Measurements from ENCODE around the gene MSH2.
"Not testable (repeated sequence)": the region's sequence is repeated elsewhere in the genome, so short reads cannot be mapped to it uniquely, and the experiment has no call there.

MSH2 gene

DNA sequence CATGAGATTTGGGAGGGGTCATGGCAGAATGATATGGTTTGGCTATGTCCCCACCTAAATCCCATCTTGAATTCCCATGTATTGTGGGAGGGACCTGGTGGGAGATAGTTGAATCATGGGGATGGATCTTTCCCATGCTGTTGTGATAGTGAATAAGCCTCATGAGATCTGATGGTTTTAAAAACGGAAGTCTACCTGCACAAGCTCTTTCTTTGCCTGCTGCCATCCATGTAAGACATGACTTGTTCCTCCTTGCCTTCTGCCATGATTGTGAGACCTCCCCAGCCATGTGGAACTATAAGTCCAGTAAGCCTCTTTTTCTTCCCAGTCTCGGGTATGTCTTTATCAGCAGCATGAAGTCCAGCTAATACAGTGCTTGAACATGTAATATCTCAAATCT lies 5.0 kb downstream of the MSH2 start:
- not testable (repeated sequence) for DNase-seq (ENCODE audit: low spot score)

DNA sequence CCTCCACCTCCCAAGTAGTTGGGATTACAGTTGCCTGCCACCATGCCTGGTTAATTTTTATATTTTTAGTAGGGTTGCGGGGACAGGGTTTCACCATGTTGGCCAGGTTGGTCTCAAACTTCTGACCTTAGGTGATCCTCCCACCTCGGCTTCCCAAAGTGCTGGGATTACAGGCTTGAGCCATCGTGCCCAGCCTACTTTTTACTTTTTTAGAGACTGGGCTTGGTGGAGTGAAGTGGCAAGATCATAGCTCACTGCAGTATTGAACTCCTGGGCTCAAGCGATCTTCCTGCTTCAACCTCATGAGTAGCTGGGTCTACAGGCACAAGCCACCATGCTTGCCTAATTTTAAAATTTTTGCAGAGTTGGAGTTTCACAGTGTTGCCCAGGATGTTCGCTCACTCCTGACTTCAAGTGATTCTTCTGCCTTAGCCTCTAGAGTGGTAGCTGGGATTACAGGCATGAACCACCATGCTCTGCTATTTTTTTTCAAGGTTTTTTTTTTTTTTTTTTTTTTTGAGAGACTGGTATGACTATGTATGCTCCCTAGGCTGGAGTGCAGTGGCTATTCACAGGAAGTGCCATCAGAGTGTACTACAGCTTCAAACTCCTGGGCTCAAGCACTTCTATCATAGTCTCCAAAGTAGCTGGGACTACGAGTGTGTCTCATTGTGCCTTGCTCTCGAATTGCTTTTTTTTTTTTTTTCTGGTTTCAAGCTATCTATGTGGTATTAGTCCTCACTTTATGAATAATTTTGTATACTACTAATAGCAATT lies 11.9 kb downstream of the MSH2 start:
- no peak for DNase-seq (ENCODE audit: low spot score)

DNA sequence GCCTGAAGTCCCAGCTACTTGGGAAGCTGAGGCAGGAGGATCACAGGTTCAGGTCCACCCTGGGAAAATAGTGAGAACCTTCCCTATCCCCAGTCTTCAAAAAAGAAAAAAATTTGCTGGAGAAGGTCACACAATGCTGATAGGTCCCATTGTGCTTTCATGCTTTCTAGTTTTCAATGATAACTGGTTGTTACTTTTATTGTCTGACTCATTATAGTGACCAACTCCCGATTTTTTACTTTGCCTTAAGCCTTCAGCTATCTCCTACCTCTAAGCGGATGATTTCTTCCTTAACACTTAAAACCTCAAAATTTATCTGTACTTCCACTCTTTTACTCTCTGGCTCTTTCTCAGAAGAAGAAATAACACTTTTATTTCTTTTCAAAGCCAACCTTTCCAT lies 17.3 kb downstream of the MSH2 start:
- no peak for DNase-seq (ENCODE audit: low spot score)

DNA sequence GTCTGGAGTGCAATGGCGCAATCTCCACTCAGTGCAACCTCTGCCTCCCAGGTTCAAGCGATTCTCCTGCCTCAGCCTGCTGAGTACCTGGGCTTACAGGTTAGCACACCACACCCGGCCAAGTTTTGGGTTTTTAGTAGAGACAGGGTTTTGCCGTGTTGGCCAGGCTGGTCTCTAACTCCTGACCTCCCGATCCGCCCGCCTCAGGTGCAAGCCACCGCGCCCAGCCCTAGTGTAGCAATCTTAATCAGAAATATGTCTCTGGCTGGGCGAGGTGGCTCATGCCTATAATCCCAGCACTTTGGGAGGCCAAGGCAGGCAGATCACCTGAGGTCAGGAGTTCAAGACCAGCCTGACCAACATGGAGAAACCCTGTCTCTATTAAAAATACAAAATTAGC lies 17.7 kb downstream of the MSH2 start:
- DNase-seq (ENCODE audit: low spot score), result not testable (repeated sequence)

DNA sequence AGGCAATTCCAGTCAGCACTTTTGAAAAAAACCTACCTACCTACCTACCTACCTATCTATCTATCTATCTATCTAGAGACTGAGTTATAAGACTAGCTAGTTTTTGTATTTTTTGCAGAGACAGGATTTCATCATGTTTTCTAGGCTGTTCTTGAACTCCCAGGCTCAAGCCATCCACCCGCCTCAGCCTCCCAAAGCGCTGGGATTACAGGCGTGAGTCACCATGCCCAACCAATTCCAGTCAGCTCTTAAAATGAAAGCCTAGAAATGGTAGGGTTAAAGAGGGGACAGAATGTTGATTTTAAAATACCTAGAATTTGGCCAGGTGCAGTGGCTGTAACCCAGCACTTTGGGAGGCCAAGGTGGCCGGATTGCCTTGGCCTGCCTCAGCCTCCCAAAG lies 19.1 kb downstream of the MSH2 start:
- DNase-seq (ENCODE audit: low spot score), result no peak

DNA sequence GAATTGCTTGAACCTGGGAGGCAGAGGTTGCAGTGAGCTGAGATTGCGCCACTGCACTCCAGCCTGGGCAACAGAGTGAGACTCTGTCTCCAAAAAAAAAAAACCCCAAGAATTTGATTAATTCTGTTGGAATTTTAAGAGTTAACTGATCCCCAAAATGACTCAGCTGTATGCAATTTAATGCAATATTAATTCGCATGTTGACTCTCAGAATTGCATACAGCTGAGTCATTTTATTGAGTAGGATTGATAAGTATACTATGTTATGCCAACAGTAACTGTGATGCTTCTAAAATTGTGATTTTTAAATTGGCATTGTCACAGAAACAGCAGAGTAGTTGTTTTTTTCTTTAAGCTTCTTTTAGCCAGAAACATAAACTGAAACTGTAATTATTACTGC lies 19.6 kb downstream of the MSH2 start:
- no peak for DNase-seq (ENCODE audit: low spot score)

DNA sequence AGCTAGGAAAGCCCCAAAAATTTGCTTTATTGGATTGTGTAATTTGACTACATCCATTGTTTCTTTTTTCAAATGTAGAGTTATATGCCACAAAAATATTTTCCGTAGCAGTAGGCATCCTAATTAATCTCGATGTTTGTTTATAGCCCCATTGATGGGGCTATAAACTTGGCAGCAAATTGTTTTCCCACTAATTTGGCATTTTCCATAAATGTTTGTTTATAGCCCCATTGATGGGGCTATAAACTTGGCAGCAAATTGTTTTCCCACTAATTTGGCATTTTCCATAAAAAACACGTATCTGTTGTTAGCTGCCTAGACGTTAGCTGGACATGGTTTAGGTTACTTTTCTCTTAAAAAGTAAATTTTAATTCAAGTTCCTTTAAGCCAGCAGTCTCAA lies 23.8 kb downstream of the MSH2 start:
- no peak for DNase-seq (ENCODE audit: low spot score)

DNA sequence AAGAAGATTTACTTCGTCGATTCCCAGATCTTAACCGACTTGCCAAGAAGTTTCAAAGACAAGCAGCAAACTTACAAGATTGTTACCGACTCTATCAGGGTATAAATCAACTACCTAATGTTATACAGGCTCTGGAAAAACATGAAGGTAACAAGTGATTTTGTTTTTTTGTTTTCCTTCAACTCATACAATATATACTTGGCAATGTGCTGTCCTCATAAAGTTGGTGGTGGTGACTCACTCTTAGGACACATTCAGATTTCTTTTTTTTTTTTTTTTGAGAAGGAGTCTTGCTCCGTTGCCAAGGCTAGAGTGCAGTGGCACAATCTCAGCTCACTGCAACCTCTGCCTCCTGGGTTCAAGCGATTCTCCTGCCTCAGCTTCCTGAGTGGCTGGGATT lies 26.8 kb downstream of the MSH2 start:
- DNase-seq (ENCODE audit: low spot score), result no peak

DNA sequence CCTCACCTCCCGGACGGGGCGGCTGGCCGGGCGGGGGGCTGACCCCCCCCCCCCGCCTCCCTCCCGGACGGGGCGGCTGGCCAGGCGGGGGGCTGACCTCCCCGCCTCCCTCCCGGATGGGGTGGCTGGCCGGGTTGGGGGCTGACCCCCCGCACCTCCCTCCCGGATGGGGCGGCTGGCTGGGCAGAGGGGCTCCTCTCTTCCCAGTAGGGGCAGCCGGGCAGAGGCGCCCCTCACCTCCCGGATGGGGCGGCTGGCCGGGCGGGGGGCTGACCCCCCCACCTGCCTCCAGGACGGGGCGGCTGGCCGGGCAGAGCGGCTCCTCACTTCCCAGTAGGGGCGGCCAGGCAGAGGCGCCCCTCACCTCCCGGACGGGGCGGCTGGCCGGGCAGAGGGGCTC lies 30.1 kb downstream of the MSH2 start:
- DNase-seq (ENCODE audit: low spot score), result not testable (repeated sequence)

DNA sequence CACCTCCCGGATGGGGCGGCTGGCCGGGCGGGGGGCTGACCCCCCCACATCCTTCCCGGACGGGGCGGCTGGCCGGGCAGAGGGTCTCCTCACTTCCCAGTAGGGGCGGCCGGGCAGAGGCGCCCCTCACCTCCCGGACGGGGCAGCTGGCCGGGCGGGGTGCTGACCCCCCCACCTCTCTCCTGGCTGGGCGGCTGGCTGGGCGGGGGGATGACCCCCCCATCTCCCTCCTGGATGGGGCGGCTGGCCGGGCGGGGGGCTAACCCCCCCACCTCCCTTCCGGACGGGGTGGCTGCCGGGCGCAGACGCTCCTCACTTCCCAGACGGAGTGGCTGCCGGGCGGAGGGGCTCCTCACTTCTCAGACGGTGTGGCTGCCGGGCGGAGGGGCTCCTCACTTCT lies 30.5 kb downstream of the MSH2 start:
- not testable (repeated sequence) for DNase-seq (ENCODE audit: low spot score)

DNA sequence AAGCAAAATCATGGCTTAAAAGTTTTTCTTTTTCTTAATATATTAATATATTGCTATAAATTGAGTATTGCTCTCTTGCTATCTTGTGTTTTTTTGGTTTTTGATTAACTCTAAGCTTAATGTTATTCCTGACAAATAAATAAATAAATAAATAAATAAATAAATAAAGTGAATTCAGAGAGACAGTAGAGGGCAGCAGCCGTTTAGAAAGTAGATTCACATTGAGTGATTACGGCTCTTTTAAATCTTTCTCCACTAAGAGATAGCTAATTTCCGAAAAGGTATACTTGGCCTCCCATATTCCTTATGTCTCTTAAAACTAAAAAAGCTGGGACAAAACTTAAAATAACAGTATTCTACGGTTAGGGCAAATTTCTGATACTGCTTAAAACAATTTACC lies 34.3 kb downstream of the MSH2 start:
- peak; percentile 77 for DNase-seq (ENCODE audit: low spot score)

DNA sequence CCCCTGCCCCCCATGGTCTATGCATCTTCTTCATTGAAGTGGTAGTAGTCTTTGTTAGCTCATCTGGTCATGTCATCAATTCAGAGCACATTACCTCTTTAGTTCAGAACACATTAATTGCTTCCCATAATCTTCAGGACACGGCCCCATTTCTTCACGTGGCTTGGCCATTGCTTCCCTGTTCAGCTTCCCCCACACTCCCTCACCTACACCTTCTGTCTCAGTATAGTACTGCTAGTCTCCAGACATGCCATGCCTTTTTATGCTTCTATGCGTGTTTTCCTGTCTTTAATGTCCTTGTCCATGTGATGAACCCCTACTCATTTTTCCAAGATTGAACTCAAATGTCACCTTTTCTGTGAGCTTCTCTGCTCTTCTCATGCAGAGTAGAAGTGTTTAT lies 35.1 kb downstream of the MSH2 start:
- DNase-seq (ENCODE audit: low spot score), result no peak

DNA sequence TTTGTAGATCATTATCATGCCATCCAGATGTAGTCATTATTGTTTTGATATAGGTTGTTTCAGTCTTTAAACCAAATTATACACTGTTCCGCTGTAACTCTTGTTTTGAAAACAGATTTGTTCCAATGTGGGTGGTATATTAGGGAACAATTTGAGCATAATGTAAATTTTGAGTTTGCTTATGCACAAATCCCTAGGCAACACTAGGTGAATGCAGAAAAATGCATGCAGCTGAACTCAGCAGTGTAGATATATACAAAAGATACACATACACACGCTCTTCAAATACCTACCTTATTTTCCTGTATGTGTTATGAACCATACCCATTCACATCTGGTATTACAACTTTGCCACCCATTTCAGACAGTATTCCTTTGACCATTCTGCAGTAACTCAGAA lies 35.8 kb downstream of the MSH2 start:
- DNase-seq (ENCODE audit: low spot score), result no peak

DNA sequence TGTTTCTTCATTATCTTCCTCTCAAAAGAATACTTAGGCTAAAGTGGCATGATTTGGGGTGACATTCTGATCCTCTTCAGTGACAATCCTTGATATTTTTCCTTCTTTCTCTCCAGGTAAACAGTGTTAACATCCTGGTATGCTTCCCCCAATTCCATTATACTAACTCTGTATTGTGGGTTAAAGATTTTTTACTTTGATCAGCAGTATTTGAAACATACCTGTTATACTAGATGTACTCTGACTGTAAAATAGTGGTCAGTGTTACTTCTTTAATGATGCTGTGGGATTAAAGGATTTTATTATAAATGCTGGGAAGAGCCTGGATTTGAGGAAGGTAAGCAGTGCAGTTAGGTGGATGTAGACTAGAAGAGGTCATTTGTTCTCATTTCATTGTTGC lies 48.8 kb downstream of the MSH2 start:
- no peak for DNase-seq (ENCODE audit: low spot score)

DNA sequence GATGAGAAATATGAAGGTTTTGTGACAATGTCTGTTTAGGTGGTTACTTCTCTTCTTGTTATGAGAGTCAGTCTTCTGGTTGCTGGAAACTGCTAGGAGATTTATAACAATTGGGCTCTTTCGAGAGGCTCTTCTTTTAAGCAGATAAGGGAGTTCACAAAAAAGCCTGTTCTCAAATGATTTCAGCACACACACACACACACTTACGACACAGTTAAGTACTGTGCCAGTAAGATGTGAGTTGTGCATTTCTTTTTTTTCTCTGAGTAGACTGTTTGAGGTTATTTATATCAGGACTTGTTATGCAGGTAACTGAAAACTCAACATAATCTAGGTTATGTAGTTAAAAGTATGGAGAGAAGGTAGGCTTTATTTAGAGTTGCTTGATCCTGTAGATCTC lies 49.8 kb downstream of the MSH2 start:
- no peak for DNase-seq (ENCODE audit: low spot score)

DNA sequence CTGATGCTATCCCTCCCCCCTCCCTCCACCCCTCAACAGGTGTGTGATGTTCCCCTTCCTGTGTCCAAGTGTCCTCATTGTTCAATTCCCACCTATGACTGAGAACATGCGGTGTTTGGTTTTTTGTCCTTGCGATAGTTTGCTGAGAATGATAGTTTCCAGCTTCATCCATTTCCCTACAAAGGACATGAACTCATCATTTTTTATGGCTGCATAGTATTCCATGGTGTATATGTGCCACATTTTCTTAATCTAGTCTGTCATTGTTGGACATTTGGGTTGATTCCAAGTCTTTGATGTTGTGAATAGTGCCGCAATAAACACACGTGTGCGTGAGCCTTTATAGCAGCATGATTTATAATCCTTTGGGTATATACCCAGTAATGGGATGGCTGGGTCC lies 51.9 kb downstream of the MSH2 start:
- DNase-seq (ENCODE audit: low spot score), result not testable (repeated sequence)

DNA sequence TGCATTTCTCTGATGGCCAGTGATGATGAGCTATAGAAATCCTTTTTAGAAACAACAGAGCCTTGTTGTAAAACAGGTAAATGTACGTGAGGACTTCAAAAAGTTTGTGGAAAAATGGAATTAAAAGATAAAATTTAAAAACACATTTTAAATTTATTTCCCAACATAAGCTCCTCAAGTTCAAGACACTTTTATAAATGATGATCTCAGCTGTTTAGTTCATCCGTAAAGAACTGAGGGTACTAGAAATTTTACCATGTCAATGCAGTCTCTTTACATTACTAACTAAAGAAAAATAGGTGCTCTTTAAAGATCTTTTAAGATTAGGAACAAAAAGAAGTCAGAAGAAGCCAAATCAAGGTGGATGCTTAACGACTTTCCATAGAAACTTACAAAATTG lies 52.5 kb downstream of the MSH2 start:
- DNase-seq (ENCODE audit: low spot score), result no peak

DNA sequence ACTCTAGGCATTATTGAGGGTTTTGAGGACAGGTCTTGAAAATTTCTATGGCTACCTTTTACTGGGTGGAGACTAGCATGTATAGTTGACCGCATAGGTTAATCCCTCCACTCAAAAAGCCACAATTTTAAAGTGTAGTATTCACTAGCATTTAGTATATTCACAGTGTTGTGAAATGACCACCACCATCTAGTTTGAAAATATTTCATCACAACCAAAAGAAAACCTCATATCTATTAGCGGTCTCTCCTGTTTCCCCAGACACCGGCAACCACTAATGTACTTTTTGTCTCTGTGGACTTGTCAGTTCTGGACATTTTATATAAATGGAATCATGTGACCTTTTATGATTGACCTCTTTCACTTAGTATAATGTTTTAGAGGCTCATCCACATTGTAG lies 53.9 kb downstream of the MSH2 start:
- no peak for DNase-seq (ENCODE audit: low spot score)

DNA sequence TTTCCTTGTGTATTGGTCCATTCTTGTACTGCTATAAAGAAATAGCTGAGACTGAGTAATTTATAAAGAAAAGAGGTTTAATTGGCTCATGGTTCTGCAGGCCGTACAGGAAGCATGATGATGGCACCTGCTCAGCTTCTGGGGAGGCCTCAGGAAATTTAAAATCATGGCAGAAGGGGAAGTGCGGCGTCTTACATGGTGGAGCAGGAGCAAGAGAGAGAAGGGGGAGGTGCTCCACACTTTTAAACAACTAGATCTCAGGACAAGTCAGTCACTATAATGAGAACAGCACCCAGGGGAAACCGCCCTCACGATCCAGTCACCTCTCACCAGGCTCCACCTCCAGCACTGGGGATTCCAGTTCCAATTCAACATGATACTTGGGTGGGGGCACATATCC lies 54.3 kb downstream of the MSH2 start:
- DNase-seq (ENCODE audit: low spot score), result no peak

DNA sequence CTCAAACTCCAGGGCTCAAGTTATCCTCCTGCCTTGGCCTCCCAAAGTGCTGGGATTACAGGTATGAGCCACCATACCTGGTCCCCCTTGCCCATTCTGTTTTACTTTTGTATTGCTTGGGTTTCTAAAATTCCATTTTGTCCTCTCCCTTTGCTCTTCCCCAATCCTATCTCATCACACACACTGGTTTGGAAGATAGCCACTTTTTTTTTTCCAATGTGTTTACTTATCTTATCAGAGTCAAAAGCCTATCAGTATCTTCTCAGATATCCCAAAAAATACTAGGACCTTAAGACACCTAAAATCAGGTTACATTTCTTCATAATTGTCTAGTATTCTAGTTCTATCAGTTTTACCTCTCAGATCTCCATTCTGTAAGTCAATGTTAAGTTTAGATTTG lies 56.1 kb downstream of the MSH2 start:
- no peak for DNase-seq (ENCODE audit: low spot score)

DNA sequence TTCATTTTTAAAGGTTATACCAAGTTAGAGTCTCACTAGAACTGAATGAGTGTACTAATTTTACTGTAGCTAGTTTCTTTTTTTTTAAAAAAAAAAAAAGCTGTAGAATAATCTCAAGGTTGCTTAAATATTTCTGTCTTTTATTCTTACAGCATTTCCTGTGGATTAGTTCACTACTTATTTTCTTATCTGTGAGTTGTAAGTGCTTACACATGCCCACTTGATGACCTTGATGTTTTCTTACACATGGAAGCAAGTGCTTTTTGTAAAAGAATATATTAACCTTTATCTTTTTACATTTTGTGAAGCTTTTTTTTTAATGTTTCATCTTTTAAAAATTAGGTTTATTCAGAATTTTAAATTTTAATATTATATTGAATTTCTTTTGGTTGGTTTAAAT lies 57.8 kb downstream of the MSH2 start:
- no peak for DNase-seq (ENCODE audit: low spot score)

DNA sequence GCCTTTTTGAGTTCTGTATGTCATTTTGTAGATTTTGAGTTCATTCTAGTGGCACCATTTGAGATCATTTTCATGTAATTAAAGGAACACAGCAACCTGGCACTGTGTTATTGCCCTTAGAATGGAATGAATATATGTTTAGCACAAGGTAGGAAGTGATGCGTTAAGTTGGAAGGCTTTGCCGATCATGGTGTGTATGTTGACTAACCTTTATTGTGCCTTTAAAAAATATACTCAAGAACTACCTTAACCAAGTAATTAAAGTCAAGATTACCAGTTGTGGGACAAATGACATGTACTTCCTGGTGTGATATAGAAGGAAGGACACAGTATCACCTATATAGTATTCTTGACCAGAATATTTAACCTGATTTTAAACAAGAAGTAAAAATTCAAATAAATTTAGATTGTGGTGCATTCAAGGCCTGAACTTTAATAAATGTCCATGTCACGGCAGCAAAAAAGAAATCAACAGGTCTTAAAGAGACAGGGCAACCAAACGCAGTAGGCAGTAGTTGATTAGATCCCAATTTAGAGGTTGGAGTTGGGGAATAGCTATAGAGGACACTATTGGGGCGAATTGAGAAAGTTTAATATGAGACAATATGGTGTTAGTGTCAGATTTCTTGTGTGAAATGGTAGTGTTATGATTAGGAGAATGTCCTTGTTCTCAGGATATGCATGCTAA lies 68.6 kb downstream of the MSH2 start:
- no peak for DNase-seq (ENCODE audit: low spot score)

DNA sequence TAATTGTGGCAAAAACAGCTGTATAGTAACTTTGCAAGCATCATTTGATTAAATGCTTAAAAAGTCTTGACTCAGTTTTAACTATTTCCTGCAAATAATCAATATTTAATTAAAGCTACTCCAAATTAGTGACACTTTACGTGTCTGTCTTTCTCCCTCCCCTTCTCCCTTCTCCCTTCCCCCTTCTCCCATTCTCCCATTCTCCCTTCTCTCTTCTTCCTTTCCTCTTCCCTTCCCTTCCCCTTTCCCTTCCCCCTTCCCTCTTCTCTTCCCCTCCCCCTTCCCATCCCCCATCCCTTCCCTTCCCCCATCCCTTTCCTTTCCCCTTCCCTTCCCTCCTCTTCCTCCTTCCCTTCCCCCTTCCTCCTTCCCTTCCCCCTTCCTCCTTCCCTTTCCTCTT lies 76.9 kb downstream of the MSH2 start:
- DNase-seq (ENCODE audit: low spot score), result no peak

DNA sequence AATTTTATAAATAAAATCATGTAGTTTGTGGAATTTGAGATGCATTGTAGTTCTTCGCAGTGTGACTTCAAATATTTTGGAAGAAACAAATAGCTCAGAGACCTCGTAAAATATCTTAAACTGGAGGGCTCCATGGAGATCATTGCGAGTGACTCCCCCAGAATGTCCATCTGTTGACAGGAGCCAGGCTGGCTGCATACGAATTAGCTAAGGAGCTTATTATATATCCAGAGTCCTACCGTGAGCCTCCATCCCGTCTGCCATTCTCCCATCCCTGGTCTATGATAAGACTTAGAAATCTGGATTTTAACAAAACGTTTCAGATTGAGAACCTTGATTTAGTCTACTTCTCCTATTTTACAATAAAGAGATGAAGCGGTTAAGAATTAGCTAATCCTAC lies 80.2 kb downstream of the MSH2 start:
- no peak for DNase-seq (ENCODE audit: low spot score)

Measured in cerebellar cortex (tissue), 1 donor.